CD8-positive, alpha-beta memory T cell (primary cell): ENCODE measurements around the gene ZAP70. TPM values are rescaled to one million over a fixed set of nuclear protein-coding genes. Genes with fewer than 3 reads are reported as not detected.

Source experiments
- CTCF ChIA-PET: fragments of 350-600 bp; sonication (Branson Sonifier 250); formaldehyde crosslinking; loops from one replicate; lab custom pipeline; 2021; ENCODE audit warnings: antibody characterized with exemption; lab: Charles Lee
- POLR2A ChIA-PET: fragments of 350-600 bp; sonication (Branson Sonifier 250); formaldehyde crosslinking; loops from one replicate; lab custom pipeline; 2021; ENCODE audit warnings: antibody characterized with exemption; lab: Charles Lee
- DNase-seq, 5 donors: peaks; one replicate each; pipeline versions ENCODE4 v3.0.0 to v3.0.0-alpha.2; 2020 to 2022; ENCODE audit warnings: mixed read lengths in 1 of 5
- H3K27ac ChIP-seq: one replicate; pipeline ENCODE4 v1.7.0; 2013; ENCODE audit warnings: low read depth, mild to moderate bottlenecking, low read length, moderate library complexity
- H3K27me3 ChIP-seq: 2 replicates; pipeline ENCODE4 v1.7.0; 2013; ENCODE audit warnings: low read length, mild to moderate bottlenecking; ENCODE audit not compliant: insufficient read depth, poor library complexity, severe bottlenecking
- H3K36me3 ChIP-seq: 2 replicates; pipeline ENCODE4 v1.7.0; 2013; ENCODE audit warnings: mild to moderate bottlenecking, low read length, moderate library complexity; ENCODE audit not compliant: insufficient read depth
- H3K4me1 ChIP-seq: 2 replicates; pipeline ENCODE4 v1.7.0; 2013; ENCODE audit warnings: mild to moderate bottlenecking, low read length, moderate library complexity; ENCODE audit not compliant: insufficient read depth
- H3K4me3 ChIP-seq: 2 replicates; pipeline ENCODE4 v1.7.0; 2013; ENCODE audit warnings: mild to moderate bottlenecking, low read length
- H3K9me3 ChIP-seq: 2 replicates; pipeline ENCODE4 v1.7.0; 2013; ENCODE audit warnings: mild to moderate bottlenecking, low read length
- H3K27ac Mint-ChIP-seq, 8 donors: one replicate each; pipeline ENCODE4 v1.8.0; 2020 to 2021; ENCODE audit warnings: mixed read lengths in 8 of 8, mild to moderate bottlenecking in 6 of 8, inconsistent platforms in 3 of 8, moderate library complexity in 3 of 8
- H3K27me3 Mint-ChIP-seq, 2 donors: one replicate each; pipeline ENCODE4 v1.8.0; 2020 to 2021; ENCODE audit warnings: mixed read lengths in 2 of 2, mild to moderate bottlenecking in 1 of 2, moderate library complexity in 1 of 2
- H3K36me3 Mint-ChIP-seq, 3 donors: one replicate each; pipeline ENCODE4 v1.8.0; 2020 to 2021; ENCODE audit warnings: mixed read lengths in 3 of 3, inconsistent platforms in 1 of 3, mild to moderate bottlenecking in 1 of 3
- H3K4me1 Mint-ChIP-seq, 3 donors: one replicate each; pipeline ENCODE4 v1.8.0; 2020 to 2021; ENCODE audit warnings: mixed read lengths in 3 of 3, inconsistent platforms in 1 of 3, mild to moderate bottlenecking in 1 of 3
- H3K4me3 Mint-ChIP-seq, 7 donors: one replicate each; pipeline ENCODE4 v1.8.0; 2020 to 2021; ENCODE audit warnings: mixed read lengths in 7 of 7, mild to moderate bottlenecking in 6 of 7, moderate library complexity in 4 of 7, inconsistent platforms in 2 of 7
- H3K9me3 Mint-ChIP-seq, 5 donors: one replicate each; pipeline ENCODE4 v1.8.0; 2020 to 2022; ENCODE audit warnings: mixed read lengths in 5 of 5, mild to moderate bottlenecking in 3 of 5, moderate library complexity in 2 of 5, inconsistent platforms in 1 of 5
- polyA plus RNA-seq: library from polyadenylated mRNA; unstranded; fragments of 300-500 nt; fragmentation: Illumina TruSeq; gene quantifications from one replicate; pipeline ENCODE4 v1.2.3, GENCODE V29; 2021
- total RNA-seq, 2 experiments: library from RNA; stranded (reverse); gene quantifications; one replicate each; pipeline ENCODE4 v1.2.3, GENCODE V29; 2021

The ZAP70 gene
- total and polyA plus RNA-seq, 3 experiments from 2014 or later: 180 to 197 (median 184) TPM

GRCh38 chr2:97759727-97760407 is 46.5 kb downstream of the ZAP70 start:
- Histone ChIP-seq H3K27me3 (no peaks in the 10 kb centered on the region), H3K27ac (no peak overlapping the region), H3K4me1 (peaks cover 31% of the 10 kb centered on the region), H3K4me3 (no peak overlapping the region), H3K36me3 (peaks cover 18% of the 10 kb centered on the region), H3K9me3 (no peaks in the 10 kb centered on the region)
- ChIA-PET POLR2A (interaction anchor here (0.9 kb wide), 1 partner anchor 11 kb away, joined by 3 read pairs; no protein-coding TSS in a partner anchor), CTCF (interaction anchor here (0.9 to 3.2 kb wide), 2 partner anchors 11 to 61 kb away, joined by 7 to 11 read pairs; no protein-coding TSS in a partner anchor)
- Mint-ChIP-seq H3K4me1 (peaks cover 26 to 43% (median 35%) of the 10 kb centered on the region in 3 donors), H3K27me3 (peaks cover 0 to 2% of the 10 kb centered on the region in 2 donors), H3K27ac (peak overlapping the region; percentile 63 to 96 (median 88)), H3K9me3 (no peaks in the 10 kb centered on the region), H3K4me3 (peak overlapping the region; percentile 51 to 76 (median 70)), H3K36me3 (peaks cover 0 to 92% (median 17%) of the 10 kb centered on the region in 3 donors)
- no peak for DNase-seq

GRCh38 chr2:97760480-97761049 is 47.2 kb downstream of the ZAP70 start:
- H3K4me3 ChIP-seq: no peak overlapping the region
- no peaks in the 10 kb centered on the region for H3K9me3 Mint-ChIP-seq
- H3K27me3 ChIP-seq: no peaks in the 10 kb centered on the region
- peak overlapping the region; percentile 25 for H3K27ac ChIP-seq
- ChIA-PET POLR2A (interaction anchor here (0.9 kb wide), 1 partner anchor 10 kb away, joined by 3 read pairs; no protein-coding TSS in a partner anchor), CTCF (no interaction called here)
- H3K36me3 ChIP-seq: peaks cover 25% of the 10 kb centered on the region
- H3K4me1 ChIP-seq: peaks cover 31% of the 10 kb centered on the region
- H3K27ac Mint-ChIP-seq: peak overlapping the region; percentile 77 to 97 (median 92)
- no peak for DNase-seq
- peaks cover 0 to 95% (median 21%) of the 10 kb centered on the region in 3 donors for H3K36me3 Mint-ChIP-seq
- peaks cover 0 to 4% of the 10 kb centered on the region in 2 donors for H3K27me3 Mint-ChIP-seq
- no peaks in the 10 kb centered on the region for H3K9me3 ChIP-seq
- peak overlapping the region; percentile 60 to 77 (median 72) for H3K4me3 Mint-ChIP-seq
- H3K4me1 Mint-ChIP-seq: peaks cover 26 to 43% (median 35%) of the 10 kb centered on the region in 3 donors

GRCh38 chr2:97761192-97761591 is 47.8 kb downstream of the ZAP70 start:
- Mint-ChIP-seq H3K27me3 (peaks cover 0 to 4% of the 10 kb centered on the region in 2 donors), H3K36me3 (peaks cover 0 to 95% (median 21%) of the 10 kb centered on the region in 3 donors), H3K4me3 (peak overlapping the region; percentile 60 to 77 (median 72)), H3K4me1 (peaks cover 26 to 43% (median 35%) of the 10 kb centered on the region in 3 donors), H3K27ac (peak overlapping the region; percentile 81 to 97 (median 91)), H3K9me3 (no peaks in the 10 kb centered on the region)
- peak; percentile 50 to 75 (median 58) for DNase-seq
- H3K36me3 ChIP-seq: peaks cover 31% of the 10 kb centered on the region
- ChIA-PET CTCF (no interaction called here), POLR2A (no interaction called here)
- peaks cover 31% of the 10 kb centered on the region for H3K4me1 ChIP-seq
- H3K27me3 ChIP-seq: no peaks in the 10 kb centered on the region
- peak overlapping the region; percentile 25 for H3K27ac ChIP-seq
- H3K4me3 ChIP-seq: no peak overlapping the region
- no peaks in the 10 kb centered on the region for H3K9me3 ChIP-seq

DNA sequence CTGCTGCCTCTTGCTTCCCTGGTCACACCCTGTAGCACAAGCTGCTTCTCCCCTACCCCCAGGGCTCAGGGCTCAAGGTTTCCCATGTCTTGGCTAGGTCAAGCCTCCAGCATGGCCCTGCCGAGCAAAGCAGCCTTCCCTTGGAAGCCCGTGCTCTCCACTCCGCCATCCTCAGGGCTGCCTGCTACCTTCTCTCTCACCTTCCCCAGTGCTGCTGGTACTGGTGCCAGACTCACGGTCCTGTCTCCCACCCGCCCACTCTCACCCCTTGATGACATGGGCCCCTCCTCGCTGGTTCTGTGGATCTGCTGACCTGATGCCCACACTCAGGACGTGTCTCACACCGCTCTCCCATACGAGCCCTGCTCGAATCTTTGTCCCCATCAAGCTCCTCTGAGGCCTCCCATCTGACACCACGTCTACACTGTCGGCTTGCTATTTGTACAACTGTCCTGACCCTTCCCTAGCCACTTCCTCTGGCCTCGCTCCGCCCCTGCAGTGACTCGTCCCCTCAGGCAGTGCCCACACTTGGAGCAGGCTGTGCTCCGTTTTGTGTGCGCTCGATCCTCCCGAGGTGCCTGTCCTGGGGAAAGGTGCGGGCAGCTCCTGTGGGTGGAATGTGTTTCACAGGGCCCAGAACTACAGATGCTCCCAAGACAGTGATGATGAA is 49.9 kb downstream of the ZAP70 start:
- Histone ChIP-seq H3K4me1 (peaks cover 31% of the 10 kb centered on the region), H3K36me3 (peaks cover 30% of the 10 kb centered on the region), H3K9me3 (no peaks in the 10 kb centered on the region), H3K4me3 (no peak overlapping the region), H3K27me3 (no peaks in the 10 kb centered on the region), H3K27ac (no peak overlapping the region)
- peaks cover 29 to 47% (median 39%) of the 10 kb centered on the region in 3 donors for H3K4me1 Mint-ChIP-seq
- DNase-seq: no peak
- ChIA-PET POLR2A (no interaction called here), CTCF (interaction anchor here (1.5 to 1.6 kb wide), 2 partner anchors 10 to 66 kb away, joined by 3 to 7 read pairs; no protein-coding TSS in a partner anchor)
- no peaks in the 10 kb centered on the region for H3K9me3 Mint-ChIP-seq
- H3K27ac Mint-ChIP-seq: peak overlapping the region in 4 of 8 donors; percentile 54 to 87 (median 82)
- H3K36me3 Mint-ChIP-seq: peaks cover 0 to 87% (median 17%) of the 10 kb centered on the region in 3 donors
- H3K4me3 Mint-ChIP-seq: peak overlapping the region in 1 of 7 donors; percentile 76
- peaks cover 0 to 4% of the 10 kb centered on the region in 2 donors for H3K27me3 Mint-ChIP-seq

DNA sequence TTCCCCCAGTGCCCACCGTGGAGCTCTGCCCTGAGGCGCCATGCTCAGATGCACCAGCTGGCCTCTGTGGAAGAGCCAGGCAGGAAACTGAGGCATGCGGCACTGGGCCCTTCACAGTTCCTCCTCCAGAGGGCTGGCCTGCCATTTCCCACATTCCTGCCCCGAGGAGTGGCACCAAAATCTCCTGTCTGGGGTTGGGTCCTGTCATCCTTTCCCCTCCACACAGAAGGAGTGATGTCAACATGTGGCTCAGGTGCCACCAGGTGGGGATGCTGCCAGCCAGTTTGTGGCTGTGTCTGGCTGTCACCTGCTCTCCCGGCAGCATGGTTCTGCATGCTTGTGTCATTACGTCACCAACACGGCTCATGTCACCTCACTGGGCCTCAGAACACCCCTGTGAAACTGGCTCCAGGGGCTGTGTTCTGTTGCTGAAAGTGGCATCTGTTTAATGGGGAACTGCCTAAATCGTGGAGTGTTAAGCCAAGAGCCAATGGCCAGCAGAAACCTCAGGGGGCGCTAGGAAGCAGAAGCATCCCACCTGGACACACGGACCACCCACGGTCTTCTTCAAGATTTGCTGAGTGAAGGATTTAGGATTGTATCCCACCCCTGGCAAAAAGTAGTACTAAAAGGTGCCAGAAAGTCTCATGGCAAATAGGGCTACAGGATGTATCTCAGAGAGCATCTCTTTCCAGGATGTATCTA is 51.3 kb downstream of the ZAP70 start:
- H3K9me3 ChIP-seq: no peaks in the 10 kb centered on the region
- no peak for DNase-seq
- Mint-ChIP-seq H3K36me3 (peaks cover 0 to 74% (median 15%) of the 10 kb centered on the region in 3 donors), H3K4me1 (peaks cover 26 to 37% (median 35%) of the 10 kb centered on the region in 3 donors), H3K9me3 (no peaks in the 10 kb centered on the region), H3K27me3 (peaks cover 0 to 4% of the 10 kb centered on the region in 2 donors), H3K4me3 (no peak overlapping the region), H3K27ac (peak overlapping the region in 3 of 8 donors; percentile 48 to 70 (median 54))
- H3K27ac ChIP-seq: no peak overlapping the region
- CTCF ChIA-PET: interaction anchor here (1.6 kb wide), 1 partner anchor 12 kb away, joined by 3 read pairs; no protein-coding TSS in a partner anchor
- peaks cover 25% of the 10 kb centered on the region for H3K36me3 ChIP-seq
- H3K4me1 ChIP-seq: peaks cover 22% of the 10 kb centered on the region
- no peak overlapping the region for H3K4me3 ChIP-seq
- no peaks in the 10 kb centered on the region for H3K27me3 ChIP-seq
- POLR2A ChIA-PET: interaction anchor here (1.0 kb wide), 1 partner anchor 52 kb away, joined by 3 read pairs; the partner anchor contains the start of gene ZAP70

- Histone ChIP-seq H3K4me1 (peaks cover 11% of the 10 kb centered on the region), H3K36me3 (peaks cover 25% of the 10 kb centered on the region), H3K9me3 (no peaks in the 10 kb centered on the region), H3K4me3 (no peak overlapping the region), H3K27ac (no peak overlapping the region), H3K27me3 (no peaks in the 10 kb centered on the region)
- Mint-ChIP-seq H3K27me3 (peaks cover 0 to 4% of the 10 kb centered on the region in 2 donors), H3K36me3 (peaks cover 0 to 68% (median 13%) of the 10 kb centered on the region in 3 donors), H3K4me1 (peaks cover 14 to 25% (median 22%) of the 10 kb centered on the region in 3 donors), H3K27ac (peak overlapping the region in 5 of 8 donors; percentile 23 to 69 (median 38)), H3K4me3 (no peak overlapping the region), H3K9me3 (no peaks in the 10 kb centered on the region)
- DNase-seq: no peak
- ChIA-PET CTCF (interaction anchor here (1.4 kb wide), 1 partner anchor 25 kb away, joined by 6 read pairs; no protein-coding TSS in a partner anchor), POLR2A (no interaction called here)
Observed at GRCh38 chr2:97765933-97766332, 52.6 kb downstream of the ZAP70 start.

- DNase-seq: no peak
- Mint-ChIP-seq H3K27ac (peak overlapping the region in 3 of 8 donors; percentile 20 to 32 (median 28)), H3K9me3 (no peaks in the 10 kb centered on the region), H3K27me3 (peaks cover 0 to 4% of the 10 kb centered on the region in 2 donors), H3K4me3 (no peak overlapping the region), H3K4me1 (peaks cover 10 to 19% (median 16%) of the 10 kb centered on the region in 3 donors), H3K36me3 (peaks cover 0 to 68% (median 16%) of the 10 kb centered on the region in 3 donors)
- Histone ChIP-seq H3K27me3 (no peaks in the 10 kb centered on the region), H3K27ac (no peak overlapping the region), H3K36me3 (peaks cover 25% of the 10 kb centered on the region), H3K4me1 (peaks cover 7% of the 10 kb centered on the region), H3K9me3 (no peaks in the 10 kb centered on the region), H3K4me3 (no peak overlapping the region)
- ChIA-PET POLR2A (no interaction called here), CTCF (interaction anchor here (0.9 to 1.4 kb wide), 3 partner anchors 26 to 67 kb away, joined by 3 to 6 read pairs (median 4); no protein-coding TSS in a partner anchor)
Observed at GRCh38 chr2:97766567-97766966, 53.2 kb downstream of the ZAP70 start.
